HG03039 (cell line): ENCODE measurements around the gene AP5B1.

Experiments used
- ATAC-seq: cut with Tn5 transposase; IDR thresholded peaks from one replicate; pipeline ENCODE4 v1.9.1; 2021; ENCODE audit warnings: mild to moderate bottlenecking, moderate library complexity; ENCODE audit not compliant: unreplicated experiment

Gene AP5B1, protein sequence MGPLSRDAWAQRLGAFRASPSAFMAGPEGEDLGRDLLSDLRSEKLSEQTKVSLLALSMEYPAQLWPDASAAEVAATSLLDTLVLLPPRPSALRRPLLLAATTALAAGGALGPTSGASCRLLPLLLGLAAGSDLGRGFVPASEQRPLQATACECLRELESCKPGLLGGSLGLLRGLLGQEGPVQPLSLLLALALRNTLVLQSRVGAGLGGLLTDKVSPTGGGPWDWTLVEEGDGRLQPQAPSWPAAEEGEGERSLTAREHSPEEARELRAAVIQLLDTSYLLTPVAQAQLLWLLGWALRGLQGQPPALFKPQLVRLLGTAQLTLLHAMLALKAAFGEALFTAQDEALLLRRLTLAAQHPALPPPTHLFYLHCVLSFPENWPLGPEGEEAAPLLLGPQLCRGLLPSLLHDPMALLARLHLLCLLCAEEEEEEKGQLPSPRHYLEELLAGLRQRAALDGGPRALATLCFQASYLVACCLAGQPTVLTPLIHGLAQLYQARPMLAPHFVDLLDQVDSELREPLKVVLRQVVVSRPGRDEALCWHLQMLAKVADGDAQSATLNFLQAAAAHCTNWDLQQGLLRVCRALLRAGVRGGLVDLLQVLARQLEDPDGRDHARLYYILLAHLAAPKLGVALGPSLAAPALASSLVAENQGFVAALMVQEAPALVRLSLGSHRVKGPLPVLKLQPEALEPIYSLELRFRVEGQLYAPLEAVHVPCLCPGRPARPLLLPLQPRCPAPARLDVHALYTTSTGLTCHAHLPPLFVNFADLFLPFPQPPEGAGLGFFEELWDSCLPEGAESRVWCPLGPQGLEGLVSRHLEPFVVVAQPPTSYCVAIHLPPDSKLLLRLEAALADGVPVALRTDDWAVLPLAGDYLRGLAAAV

DNA sequence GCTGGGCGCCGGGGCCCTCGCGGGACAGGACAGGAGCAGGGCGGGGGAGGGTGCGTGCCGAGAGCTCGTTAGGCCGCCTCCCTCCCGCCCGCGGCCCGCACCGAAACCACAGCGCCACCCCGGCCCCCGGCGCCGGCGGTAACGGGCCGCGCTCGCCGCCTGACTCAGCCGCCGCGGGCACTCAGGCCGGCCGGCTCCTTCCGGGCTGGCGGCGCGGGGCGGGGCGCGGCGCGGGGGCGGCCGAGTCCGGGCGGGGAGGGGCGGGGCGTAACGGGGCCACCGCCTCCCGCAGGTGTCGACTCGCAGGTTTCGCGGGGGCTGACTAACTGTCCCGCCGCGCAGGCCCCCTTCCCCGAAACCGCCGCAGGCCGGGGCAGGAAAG is at the start of gene AP5B1:
TSS of gene AP5B1 (minus strand) at position 207 of the 382 bp plus-strand sequence. CDS start 385 bp downstream, outside the sequence.
- peak; percentile 52 for ATAC-seq

DNA sequence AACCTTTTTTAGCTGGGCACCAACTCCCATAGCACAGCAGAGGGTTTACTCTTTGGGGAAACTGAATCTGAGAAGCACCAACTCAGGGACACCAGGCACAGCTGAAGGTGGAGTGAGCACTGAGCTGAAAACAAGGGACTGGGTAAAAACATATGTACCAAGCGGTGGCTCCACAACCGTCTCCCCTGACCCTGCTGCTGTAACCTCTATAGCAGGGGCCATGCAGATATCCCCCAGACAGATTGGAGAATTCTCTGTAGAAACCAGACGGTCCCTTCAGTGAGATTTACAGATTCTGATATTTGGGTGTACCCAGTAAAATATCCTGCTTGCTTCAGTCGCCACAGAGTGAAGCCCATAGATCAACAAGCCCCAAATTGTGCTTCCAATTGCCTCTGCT is 48.7 kb upstream of the AP5B1 start:
- no peak for ATAC-seq

- ATAC-seq: no peak
Observed at GRCh38 chr11:65826984-65827735, 46.4 kb upstream of the AP5B1 start.

DNA sequence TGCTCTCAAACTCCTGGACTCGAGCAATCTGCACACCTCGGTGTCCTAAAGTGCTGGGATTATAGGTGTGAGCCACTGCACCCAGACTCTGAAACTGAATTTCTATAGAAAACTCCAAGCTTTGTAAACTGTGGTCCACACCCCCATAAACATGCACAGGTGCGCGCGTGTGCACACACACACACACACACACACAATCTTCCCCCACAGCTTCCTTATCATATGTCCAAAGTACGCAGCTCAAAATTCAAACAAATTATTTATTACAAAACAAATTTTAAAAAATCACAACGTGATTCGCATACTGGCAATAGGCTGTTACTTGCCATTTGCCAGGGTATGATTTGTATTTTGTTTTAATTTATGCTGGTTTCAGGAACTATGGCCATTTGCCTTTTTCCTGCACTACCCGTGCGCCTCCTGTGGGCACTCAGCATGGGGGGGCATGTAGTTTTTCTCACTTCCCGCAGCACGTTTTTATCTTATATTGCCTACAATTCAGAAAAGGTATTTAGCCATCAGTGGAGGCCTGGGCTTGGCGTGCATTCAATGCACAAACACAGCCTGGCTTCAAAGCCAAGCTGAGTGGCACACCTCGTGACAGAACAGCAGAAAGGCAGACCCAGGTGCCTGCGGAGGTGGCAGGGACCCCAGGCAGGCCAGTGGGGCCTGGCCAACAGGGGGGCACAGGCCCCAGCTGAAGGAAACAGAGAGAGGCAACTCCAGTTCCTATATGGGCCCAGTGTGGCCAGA is 42.2 kb upstream of the AP5B1 start:
- ATAC-seq: no peak

GRCh38 chr11:65821107-65821506 is 40.3 kb upstream of the AP5B1 start:
- no peak for ATAC-seq

DNA sequence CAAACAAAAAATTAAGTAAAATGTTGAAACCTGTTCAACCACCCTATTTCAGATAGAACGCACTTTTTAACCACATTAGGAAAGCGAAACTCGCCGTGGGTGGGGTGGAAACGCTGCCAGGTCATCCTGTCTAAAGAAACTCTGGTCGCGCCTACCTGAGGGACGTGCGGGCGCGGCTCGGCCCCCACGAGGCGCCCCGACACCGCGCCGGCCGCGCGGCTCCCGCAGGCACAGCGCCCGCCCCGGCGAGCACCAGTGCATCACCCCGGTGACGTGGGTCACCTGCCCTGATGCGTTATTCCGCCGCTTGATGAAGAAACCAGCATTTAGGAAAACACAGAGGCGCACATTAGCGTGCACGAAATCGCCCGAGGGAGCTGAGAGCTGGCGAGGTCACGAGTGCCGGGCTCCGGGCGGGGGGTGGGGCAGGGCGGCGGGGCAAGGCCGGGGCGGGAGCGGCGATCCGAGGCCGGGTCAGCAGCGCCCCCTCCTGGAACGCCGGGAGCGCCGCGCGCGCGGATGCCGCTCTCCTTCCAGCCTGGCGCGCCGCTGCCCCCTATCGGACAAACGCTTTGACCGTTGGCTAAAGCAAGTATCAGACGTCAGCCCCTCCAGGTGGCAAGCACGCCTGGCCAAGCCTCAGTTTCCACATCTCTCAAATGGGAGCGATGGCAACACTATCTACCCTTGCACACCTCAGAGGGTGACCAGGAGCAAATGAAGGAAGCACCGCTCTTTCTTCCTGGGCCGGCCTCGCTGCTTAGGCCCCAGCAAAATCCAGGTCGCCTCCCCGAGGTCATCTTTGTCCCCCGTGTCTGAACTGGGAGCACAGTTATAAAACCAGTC is 37.3 kb upstream of the AP5B1 start:
- ATAC-seq: peak; percentile 74

DNA sequence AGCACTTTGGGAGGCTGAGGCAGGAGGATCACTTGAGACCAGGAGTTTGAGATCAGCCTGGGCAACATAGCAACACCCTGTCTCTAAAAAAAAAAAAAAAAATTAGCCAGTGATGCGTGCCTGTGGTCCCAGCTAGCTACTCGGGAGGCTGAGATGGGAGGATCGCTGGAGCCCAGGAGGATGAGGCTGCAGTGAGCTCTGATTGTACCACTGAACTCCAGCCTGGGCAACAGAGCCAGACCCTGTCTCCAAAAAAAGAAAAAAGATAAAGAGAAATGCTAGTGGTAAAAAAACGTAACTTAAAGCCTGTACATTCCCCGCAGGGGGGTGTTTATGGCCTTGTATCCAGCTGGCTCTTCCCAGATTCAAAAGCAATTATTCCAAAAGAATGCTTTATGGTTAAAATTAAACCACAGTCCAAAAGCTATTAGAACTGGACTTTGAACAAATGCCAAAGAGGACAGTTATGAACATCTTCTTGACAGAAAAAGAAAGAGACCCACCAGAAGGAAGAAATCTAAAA is 36.6 kb upstream of the AP5B1 start:
- ATAC-seq: no peak

DNA sequence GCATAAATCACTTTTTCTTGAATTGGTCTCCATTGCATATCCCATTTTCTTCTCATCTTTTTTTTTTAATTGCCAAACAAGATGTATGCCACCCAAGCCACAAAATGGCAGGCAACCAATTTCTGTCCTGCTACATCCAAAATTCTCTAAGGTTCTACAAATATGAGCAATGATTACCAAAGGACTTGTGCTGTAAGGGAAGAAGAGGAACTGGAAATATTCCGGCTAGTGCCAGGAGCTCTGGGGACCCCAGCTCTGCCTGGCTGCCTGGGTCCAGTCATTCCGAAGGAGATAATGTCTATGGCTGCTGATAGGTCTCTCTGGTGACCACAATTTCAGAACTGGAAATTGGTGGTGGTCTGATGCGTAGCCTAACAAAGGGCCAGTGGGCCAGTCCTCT is 35.9 kb upstream of the AP5B1 start:
- no peak for ATAC-seq

GRCh38 chr11:65814986-65815565 is 34.3 kb upstream of the AP5B1 start:
- ATAC-seq: no peak

GRCh38 chr11:65814131-65814985 is 33.6 kb upstream of the AP5B1 start:
- no peak for ATAC-seq

- ATAC-seq: no peak
Observed at GRCh38 chr11:65811764-65812475, 31.1 kb upstream of the AP5B1 start.

GRCh38 chr11:65810046-65810868 is 29.5 kb upstream of the AP5B1 start:
- no peak for ATAC-seq

DNA sequence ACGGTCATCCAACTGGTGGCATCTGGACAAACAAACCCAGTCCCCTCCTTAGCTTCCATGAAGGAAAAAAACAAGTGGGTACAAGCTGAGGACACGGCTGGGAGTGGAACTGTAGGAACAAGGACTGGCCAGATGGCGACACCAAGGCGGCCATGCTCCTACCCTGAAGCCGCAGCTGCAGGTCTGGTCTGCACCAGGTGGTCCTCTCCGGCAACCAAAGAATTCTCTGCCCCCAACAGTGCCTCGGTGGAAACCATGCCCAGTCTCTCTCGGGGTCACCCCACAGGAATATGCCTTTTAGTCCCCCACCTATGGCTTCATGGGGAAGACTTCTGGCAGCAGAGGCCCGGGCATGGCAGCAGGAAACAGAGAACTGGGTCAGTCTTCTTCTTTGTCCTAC is 28.7 kb upstream of the AP5B1 start:
- no peak for ATAC-seq

- no peak for ATAC-seq
Observed at GRCh38 chr11:65808744-65809341, 28.1 kb upstream of the AP5B1 start.

DNA sequence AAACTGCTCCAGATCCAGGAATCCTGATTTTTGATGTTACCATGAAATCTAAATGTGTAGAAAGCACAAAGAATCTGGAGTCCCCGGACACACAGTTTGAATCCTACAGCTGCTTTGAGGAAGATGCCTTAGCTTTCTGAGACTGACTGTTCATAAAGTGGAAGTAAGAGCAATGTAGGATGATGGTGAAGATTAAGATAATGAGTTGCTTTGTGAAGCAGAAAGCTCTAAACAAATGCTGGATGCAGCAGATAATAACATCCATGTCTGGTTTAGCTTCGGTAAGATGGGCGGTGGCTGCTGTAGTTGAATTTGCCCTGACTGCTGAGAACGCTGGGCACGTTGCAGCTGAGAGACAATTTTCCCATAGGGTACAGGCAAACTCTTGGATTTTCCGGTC is 26.2 kb upstream of the AP5B1 start:
- no peak for ATAC-seq

GRCh38 chr11:65803797-65804492 is 23.2 kb upstream of the AP5B1 start:
- ATAC-seq: no peak
